Gastroesophageal sphincter (tissue), 3 donors: Measurements from ENCODE around the gene PRTFDC1.
"Not testable (repeated sequence)": the region's sequence is repeated elsewhere in the genome, so short reads cannot be mapped to it uniquely, and the experiment has no call there.

Source experiments
- CTCF ChIP-seq, 4 experiments: fragments of 200-600 bp in 2 of 4; fragments of 450-650 bp in 2 of 4; sonication (generic) in 1 of 4; IDR thresholded peaks; one replicate each; pipeline ENCODE4 v1.5.1; 2017 to 2019; ENCODE audit warnings: antibody characterized with exemption in 4 of 4, mild to moderate bottlenecking in 2 of 4, moderate library complexity in 2 of 4
- POLR2A ChIP-seq, 2 donors: fragments of 450-650 bp; IDR thresholded peaks; one replicate each; pipeline ENCODE4 v1.6.1; 2017; ENCODE audit warnings: antibody characterized with exemption in 2 of 2, mild to moderate bottlenecking in 2 of 2, moderate library complexity in 1 of 2
- POLR2AphosphoS5 ChIP-seq: sonication (generic); formaldehyde crosslinking; IDR thresholded peaks from one replicate; pipeline ENCODE4 v1.6.1; 2017; ENCODE audit warnings: antibody characterized with exemption

GRCh38 chr10:24837781-24838180 lies 114.6 kb downstream of the PRTFDC1 start:
- TF ChIP-seq CTCF (IDR thresholded peaks at IDR 0.05); POLR2AphosphoS5; POLR2A (IDR thresholded peaks at IDR 0.05): not testable (repeated sequence)
